HG02610 (cell line): Measurements from ENCODE around the gene CAPS.
"Not testable (repeated sequence)": the region's sequence is repeated elsewhere in the genome, so short reads cannot be mapped to it uniquely, and the experiment has no call there.

Experiments used
- ATAC-seq: cut with Tn5 transposase; IDR thresholded peaks from one replicate; pipeline ENCODE4 v1.9.1; 2021; ENCODE audit warnings: mild to moderate bottlenecking, moderate library complexity; ENCODE audit not compliant: unreplicated experiment

Gene CAPS

DNA sequence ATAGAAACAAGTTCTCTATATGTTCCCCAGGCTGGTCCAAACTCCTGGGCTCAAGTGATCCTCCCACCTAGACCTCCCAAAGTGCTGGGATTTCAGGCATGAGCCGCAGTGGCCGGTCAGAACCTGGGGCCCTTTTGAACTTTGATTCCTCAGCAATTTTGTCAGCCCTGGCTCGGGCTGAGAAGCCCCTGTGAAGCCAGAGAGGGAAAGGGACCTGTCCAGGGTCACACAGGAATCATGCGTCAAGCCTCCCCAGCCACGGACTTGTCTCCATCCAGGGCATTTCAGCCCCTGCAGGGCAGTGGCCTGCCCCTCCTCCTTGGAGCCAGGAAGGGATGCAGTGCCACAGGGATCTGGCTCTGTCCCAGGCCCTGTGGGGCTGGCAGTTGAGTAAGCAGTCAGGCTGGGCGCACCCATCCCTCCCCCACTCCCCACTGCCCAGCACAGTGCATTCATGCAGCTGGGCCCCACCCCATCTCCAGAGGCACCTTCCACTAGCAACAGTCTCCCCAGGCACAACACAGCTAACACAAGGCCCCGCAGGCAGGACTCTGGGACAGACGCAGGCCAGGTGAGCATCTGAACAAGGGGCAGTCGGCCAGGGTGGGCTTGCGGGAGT lies at the start of gene CAPS:
CAPS (plus strand) TSS at position 516 of the 619 bp plus-strand sequence. CDS start 153 bp downstream, outside the sequence.
- ATAC-seq: no peak

DNA sequence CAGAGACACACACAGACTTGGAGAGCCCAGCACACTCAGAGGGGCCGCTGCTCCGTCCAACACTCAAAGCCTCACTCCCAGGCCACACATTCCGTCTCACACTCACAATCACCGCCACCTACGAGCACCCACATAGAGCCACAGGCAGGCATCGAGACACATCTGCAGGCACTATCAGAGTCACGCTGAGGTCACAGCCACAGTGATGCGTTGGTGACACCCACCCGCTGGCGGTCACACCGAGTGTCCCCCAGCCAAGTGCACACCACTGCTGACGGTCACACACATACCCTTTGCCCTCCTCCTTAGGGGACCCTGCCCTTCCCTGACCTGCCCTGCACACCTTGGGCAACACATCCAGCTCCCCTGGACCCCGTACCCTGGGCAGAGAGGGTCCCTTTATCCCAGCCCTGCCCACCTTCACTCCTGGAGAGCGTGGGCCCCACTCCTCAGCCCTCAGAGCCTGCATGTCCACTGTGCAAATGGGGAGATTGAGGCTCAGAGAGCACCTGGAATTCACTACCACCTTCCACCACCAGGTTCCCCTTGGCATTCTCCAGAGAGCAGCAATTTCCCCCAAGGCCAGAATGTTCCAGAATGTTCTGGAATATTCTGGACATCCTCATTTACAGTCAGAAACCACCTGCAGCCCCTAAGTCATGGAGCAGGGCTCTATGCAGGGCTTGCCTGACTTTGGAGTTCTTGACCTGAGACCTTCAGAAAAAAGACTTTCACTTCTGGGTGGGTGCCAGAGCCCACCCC lies 49.1 kb upstream of the CAPS start:
- ATAC-seq: no peak

- no peak for ATAC-seq
Observed at GRCh38 chr19:5865772-5866171, 48.3 kb upstream of the CAPS start.

DNA sequence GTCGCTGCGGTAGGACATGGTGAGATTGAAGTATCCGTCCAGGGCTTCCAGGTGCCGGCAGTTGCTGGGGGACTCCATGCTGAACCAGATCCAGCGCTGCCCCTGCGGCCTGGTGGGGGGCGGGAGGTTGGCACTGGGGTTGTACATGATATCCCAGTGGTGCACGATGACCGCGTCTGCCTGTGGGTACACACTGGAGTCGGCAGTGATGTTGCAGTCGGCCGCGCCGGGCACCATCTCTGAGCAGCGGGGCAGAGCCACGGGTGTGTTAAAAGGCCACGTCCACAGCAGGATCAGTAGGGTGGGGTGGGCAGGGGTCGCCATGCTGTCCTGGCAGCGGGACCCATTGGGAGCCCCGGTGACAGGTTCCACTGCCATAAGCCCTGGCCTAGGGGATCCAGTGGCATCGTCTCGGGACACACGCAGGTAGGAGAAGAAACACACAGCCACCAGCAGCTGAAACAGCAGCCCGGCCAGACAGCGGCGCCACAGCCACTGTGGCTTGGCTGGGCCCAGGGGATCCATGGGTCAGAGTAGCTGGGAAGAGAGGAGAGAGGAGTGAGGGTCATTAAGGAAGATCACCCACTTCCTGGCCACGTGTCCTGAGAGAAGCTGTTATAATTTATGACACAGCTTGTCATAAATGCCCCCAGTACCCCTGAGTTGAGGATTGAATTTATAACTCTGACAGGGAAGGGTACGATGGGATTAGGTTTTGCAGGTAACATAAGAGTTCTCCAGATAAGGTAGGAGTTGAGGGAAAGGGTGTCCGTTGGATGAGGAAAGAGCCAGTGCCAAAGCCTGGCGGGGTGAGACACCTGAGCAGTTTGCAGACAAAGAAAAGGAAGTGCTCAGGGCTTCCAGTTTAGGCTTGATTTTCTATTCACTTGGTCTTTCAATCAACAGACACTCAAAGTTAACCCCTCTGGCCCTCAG lies 46.6 kb upstream of the CAPS start:
- ATAC-seq: no peak

DNA sequence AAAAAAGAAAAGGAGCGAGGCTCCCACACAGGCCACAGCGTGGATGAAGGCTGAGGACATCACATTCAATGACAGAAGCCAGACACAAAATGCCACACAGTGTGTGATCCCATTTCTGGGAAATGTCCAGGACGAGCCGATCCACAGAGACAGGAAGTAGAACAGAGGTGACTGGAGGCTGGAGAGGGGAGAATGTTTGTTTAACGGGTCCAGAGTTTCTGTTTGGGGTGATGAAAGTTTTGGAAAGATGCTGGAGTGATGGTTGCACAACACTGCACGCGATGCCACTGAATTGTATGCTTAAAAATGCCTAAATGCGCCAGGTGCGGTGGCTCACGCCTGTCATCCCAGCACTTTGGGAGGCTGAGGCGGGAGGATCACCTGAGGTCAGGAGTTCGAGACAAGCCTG lies 43.1 kb upstream of the CAPS start:
- ATAC-seq: no peak

GRCh38 chr19:5873617-5874199 lies 40.3 kb upstream of the CAPS start:
- ATAC-seq: no peak

DNA sequence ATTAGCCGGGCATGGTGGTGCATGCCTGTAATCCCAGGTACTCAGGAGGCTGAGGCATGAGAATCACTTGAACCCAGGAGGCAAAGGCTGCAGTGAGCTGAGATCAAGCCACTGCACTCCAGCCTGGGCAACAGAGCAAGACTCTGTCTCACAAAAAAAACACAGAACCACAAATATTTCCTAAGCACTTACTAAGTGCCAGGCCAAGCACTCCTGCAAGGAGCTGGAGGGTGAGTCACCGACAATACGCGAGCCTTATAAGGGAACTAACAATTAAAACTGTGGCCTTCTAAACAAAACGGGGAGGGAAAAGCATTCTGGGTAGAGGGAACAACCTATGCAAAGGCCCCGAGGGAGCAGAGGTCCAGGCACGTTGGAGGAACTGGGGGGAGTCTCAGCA lies 39.6 kb upstream of the CAPS start:
- ATAC-seq: not testable (repeated sequence)

- no peak for ATAC-seq
Observed at GRCh38 chr19:5877427-5877826, 36.6 kb upstream of the CAPS start.

DNA sequence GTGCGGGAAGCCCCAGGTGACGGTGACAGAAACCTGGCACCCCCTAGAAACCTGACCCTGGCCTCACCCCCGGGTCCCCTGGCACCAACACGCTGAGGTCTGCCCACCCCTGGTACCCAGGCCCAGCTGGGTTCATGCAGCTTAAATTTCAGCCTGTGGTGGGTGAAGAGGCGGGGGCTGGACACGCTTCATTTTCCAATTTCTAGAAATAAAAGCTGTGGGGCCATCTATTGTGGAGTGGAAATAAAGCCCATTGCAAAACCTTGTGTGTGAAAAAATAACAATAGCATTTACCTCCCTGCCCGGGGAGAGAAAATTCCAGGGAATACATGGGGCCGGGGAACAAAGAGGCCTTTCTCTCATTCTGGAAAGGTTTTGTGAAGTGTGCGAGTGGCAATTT lies 36.2 kb upstream of the CAPS start:
- ATAC-seq: no peak

GRCh38 chr19:5880196-5880595 lies 33.9 kb upstream of the CAPS start:
- no peak for ATAC-seq

DNA sequence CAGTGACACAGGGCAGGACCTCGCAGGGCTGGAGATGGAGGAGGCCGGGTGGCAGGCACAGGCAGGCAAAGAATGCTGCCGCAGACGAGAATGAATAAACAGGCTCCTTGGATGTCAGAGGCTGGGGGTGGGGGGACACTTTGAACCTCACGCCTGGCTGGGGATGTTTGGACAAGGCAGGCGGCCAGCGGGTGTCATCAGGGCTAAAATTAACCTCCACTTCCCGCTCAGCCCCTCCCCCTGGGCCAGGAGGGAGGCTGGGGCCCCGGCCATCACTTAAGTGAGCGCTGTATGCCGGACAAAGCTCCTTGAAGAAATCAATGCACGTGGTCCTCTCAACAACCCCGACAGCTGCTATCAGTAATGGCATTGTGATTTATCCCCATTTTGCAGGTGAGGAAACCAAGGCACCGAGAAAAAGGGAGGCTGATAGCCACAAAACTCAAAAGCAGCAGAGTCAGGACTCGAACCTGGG lies 33.4 kb upstream of the CAPS start:
- no peak for ATAC-seq

DNA sequence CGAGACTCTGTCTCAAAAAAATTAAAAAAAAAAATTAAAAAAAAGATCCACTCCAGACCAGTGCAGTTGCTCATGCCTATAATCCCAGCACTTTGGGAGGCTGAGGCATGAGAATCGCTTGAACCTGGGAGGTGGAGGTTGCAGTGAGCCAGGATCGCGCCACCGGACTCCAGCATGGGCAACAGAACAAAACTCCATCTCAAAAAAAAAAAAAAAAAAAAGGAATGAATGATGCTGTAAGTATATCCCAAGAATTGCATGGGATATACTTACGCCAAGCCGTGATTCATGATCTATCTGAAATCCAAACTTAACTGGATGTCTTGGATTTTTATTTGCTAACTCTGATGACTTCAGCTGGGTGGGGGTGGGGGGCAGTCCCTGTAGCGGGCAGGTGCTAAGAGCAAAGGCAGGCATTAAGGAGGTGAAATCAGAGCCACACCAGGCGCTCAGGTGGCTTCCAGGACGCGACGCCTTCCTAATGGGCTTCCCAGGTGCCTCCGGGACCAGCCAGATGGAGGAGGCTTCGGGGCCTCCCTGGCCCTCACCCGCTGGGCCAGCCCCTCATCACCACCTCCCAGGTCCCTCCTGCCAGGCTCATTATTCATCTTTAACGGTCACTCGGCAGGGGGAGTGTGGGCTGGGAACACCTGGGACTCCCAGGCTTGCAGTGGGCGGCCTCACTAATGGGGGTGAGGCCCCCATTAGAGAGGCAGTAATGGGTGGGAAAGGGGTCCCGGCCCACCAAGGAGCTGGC lies 32.3 kb upstream of the CAPS start:
- ATAC-seq: no peak

DNA sequence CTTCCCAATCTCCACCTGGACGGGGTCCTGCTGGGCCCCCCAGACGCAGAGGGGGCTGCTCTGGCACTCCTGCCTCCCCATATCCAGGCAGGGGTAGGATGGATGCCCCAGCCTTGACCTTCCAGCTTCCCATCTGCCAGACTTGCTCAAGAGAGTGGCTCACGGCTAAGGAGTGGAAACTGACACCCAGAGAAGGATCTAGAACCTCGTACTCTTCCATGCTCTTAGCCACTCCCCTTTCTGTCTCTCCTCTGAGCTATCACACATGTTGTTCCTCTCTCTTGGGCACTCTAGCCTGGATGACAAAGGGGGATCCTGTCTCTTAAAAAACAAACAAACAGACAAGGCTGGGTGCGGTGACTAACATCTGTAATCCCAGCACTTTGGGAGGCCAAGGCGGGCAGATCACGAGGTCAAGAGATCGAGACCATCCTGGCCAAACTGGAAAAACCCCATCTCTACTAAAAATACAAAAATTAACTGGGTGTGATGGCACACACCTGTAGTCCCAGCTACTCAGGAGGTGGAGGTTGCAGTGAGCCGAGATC lies 31.6 kb upstream of the CAPS start:
- no peak for ATAC-seq

DNA sequence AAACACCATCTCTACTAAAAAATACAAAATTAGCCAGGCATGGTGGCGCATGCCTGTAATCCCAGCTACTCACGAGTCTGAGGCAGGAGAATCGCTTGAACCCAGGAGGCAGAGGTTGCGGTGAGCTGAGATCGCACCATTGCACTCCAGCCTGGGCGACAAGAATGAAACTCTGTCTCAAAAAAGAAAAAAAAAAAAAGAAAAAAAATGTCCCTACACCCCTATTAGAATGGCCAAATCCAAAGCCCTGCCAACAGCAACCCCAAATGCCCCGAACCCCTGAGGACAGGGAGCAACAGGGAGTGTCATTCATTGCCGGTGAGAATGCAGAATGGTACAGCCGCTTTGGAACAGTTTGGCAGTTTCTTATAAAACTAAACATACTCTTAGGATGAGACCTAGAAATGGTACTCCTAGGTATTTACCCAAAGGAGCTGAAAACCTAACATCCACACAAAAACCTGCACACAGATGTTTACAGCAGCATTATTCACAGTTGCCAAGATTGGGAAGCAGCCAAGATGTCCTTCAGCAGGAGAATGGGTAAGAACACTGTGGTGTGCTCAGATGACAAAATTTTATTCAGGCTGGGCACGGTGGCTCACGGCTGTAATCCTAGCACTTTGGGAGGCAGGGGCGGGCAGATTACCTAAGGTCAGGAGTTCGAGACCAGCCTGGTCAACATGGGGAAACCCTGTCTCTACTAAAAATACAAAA lies 30.7 kb upstream of the CAPS start:
- not testable (repeated sequence) for ATAC-seq

DNA sequence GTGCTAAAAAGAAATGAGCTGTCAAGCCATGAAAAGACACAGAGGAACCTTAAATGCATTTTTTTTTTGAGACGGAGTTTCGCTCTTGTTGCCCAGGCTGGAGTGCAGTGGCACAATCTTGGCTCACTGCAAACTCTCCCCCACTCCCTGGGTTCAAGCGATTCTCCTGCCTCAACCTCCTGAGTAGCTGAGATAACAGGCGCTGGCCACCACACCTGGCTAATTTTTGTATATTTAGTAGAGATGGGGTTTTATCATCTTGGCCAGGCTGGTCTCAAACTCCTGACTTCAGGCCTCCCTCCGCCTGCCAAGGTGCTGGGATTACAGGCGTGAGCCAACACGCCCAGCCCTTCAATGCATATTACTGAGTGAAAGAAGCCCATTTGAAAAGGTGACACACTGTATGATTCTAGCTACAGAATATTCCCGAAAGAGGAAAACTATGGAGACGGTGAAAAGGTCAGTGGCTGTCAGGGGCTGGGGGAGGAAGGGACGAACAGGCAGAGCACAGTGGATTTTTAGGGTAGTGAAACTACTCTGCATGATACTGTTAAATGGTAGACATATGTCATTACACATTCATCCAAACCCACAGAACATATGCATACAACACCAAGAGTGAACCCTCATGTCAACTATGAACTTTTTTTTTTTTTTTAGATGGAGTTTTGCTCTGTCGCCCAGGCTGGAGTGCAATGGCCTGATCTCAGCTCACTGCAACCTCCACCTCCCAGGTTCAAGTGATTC lies 29.8 kb upstream of the CAPS start:
- not testable (repeated sequence) for ATAC-seq

DNA sequence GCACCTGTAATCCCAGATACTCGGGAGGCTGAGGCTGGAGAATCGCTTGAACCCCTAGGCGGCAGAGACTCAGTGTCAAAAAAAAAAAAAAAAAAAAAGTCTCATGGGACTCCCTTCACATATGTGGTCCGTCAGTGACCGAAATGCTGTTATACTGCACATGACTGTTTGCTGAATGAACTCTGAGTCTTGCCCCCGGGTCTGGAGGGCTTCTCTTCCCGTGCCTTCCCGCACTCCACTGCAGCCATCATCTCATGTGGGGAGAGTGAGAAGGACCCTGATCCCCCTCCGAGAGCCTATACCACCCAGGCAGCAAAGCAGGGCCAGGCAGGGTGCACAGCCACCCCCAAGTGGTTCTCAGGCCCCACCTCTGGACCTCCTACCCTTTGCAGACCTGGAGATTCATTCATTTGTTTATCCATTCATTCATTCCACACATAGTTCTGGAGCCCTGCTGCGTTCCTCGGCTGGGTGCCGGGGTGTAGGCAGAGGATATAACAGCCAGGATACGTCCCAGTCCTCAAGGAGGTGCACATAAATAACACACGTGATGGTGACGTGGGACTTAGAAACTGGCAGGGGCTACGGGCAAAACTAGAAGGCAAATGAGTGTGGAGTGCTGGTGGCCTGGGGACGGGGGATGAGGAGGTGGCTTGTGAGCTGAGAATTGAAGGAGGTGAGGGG lies 24.6 kb upstream of the CAPS start:
- no peak for ATAC-seq

GRCh38 chr19:5890099-5890498 lies 24.0 kb upstream of the CAPS start:
- no peak for ATAC-seq

GRCh38 chr19:5891572-5891937 lies 22.5 kb upstream of the CAPS start:
- no peak for ATAC-seq
